ENCODE measurements around the gene GMDS. TPM values are rescaled to one million over a fixed set of nuclear protein-coding genes. Genes with fewer than 3 reads are reported as not detected.

Gene GMDS
- total and polyA plus RNA-seq, 2 of the 13 experiments (the other 11 are each of a cell fraction or from before 2014, with no cell fraction given): 64.4 to 112 TPM

GRCh38 chr6:1670711-1671462 is 574.5 kb downstream of the GMDS start:
- Histone ChIP-seq H3K9ac (ENCODE audit: insufficient read depth, low read depth, low read length) (no peak overlapping the region), H2AFZ (ENCODE audit: low read length) (no peak overlapping the region), H3K4me3 (replicated peaks in 1 of 3; ENCODE audit: insufficient read depth in 1 of 3, low read depth in 2 of 3, low read length in 3 of 3) (no peak overlapping the region), H3K27me3 (ENCODE audit: control insufficient read depth in 1 of 2, insufficient read depth in 2 of 2, low read length in 2 of 2) (no peaks in the 10 kb centered on the region), H3K9me3 (ENCODE audit: low read length) (no peaks in the 10 kb centered on the region), H3K79me2 (ENCODE audit: insufficient read depth, low read length) (no peaks in the 10 kb centered on the region), H3K4me1 (ENCODE audit: insufficient read depth, low read length) (no peaks in the 10 kb centered on the region), H4K20me1 (ENCODE audit: insufficient read depth, low read length) (no peaks in the 10 kb centered on the region), H3K36me3 (replicated peaks in 1 of 2; ENCODE audit: control insufficient read depth in 1 of 2, insufficient read depth in 2 of 2, low read length in 2 of 2) (peaks cover 0 to 3% of the 10 kb centered on the region in 2 experiments; a peak in 3 of 5 replicates), H3K4me2 (ENCODE audit: low read depth, low read length) (no peak overlapping the region), H3K27ac (ENCODE audit: extremely low read length, insufficient read depth, low read length) (no peak overlapping the region)
- intact Hi-C loops (cut with micrococcal nuclease; ENCODE audit: unreplicated experiment) (no loop called here), in situ Hi-C loops (cut with HindIII; ENCODE audit: extremely low pct_ligation_motif_present, low pct_unique_long_range_greater_than_20kb) (no loop called here)
- POLR2A ChIA-PET: no interaction called here
- WGBS (ENCODE audit: low lambda C conversion rate): 95% methylated on average over 16 of the region's 16 CpGs
- no peak for ATAC-seq
- FAIRE-seq: no peak
- CTCF ChIA-PET (ENCODE audit: low intra/inter-chr PET ratio, low total read pairs): no interaction called here
- no TSS peak for BruUV-seq (replicated peaks)
- no peak for DNase-seq (ENCODE audit: low spot score)
- TF ChIP-seq SIN3A (IDR thresholded peaks at IDR 0.05; ENCODE audit: borderline replicate concordance, low read depth, low read length) (no peak), ATF6 (CRISPR knock-in tag; conservative IDR thresholded peaks at IDR 0.05) (no peak), NFATC3 (CRISPR knock-in tag; IDR thresholded peaks at IDR 0.05) (no peak), ZNF496 (CRISPR knock-in tag; IDR thresholded peaks at IDR 0.05; ENCODE audit: insufficient replicate concordance) (no peak), FOXC1 (CRISPR knock-in tag; IDR thresholded peaks at IDR 0.05; ENCODE audit: borderline replicate concordance) (no peak), ZBTB37 (CRISPR knock-in tag; IDR thresholded peaks at IDR 0.05) (no peak), ZFP90 (CRISPR knock-in tag; IDR thresholded peaks at IDR 0.05; ENCODE audit: borderline replicate concordance) (no peak), GLI4 (CRISPR knock-in tag; IDR thresholded peaks at IDR 0.05; ENCODE audit: borderline replicate concordance) (no peak), CERS6 (CRISPR knock-in tag; IDR thresholded peaks at IDR 0.05) (no peak), ZNF562 (CRISPR knock-in tag; IDR thresholded peaks at IDR 0.05; ENCODE audit: borderline replicate concordance) (no peak), THRA (CRISPR knock-in tag; IDR thresholded peaks at IDR 0.05; ENCODE audit: borderline replicate concordance) (no peak), HMGXB3 (CRISPR knock-in tag; IDR thresholded peaks at IDR 0.05; ENCODE audit: borderline replicate concordance) (no peak)
